NOMO-1 (cell line): ENCODE measurements around the gene CDK12.
A peak's percentile ranks its signal among the peaks of the same experiment; 100 is the strongest.

Experiments
- DNase-seq, 2 experiments: peaks; one replicate each; lab custom pipeline; 2025; ENCODE audit not compliant: unreplicated experiment in 2 of 2; lab: John Stamatoyannopoulos, UW

Gene CDK12

GRCh38 chr17:39547713-39548478 is 86.6 kb downstream of the CDK12 start:
- DNase-seq: peak; percentile 14 to 25

- no peak for DNase-seq
These were observed 87.4 kb downstream of the CDK12 start for GRCh38 chr17:39548494-39549225.

DNA sequence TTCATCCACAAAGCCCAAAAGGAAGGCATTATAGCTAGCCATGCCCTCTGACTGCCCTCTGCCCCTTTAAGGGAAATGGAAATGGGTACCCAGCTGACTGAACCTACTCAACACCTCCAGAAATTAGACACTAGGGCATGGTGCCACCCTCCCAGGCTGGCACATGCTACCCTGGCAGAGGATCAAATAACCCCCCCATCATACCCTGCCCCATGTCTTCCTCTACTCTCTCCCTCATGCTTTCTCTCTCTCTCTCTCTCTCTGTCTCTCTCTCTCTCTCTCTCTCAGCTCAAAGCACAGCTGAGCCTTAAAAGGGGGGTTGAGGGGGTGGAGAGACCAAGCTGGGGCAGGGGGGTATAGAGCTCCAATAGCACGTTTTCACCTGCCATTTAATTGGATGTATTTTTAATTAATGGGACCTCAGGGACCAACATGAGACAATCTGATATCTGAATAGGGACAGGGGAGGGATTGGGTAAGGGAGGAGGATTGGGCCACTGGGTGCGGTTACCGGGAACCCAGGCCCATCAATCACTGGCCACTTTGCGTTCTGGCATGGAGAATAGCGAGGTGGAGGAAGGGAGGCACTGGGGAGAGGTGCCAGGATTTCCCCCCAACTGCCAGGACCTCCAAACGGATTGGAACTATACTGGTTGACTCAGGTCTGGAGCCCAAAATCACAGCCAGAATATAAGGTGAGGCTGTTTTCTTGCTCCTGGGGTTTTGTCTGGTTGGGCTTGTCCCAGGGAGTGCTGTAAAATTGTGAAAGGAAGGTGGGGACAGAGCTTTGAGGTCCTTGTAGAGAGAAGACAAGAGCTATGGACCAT is 88.7 kb downstream of the CDK12 start:
- DNase-seq: no peak

DNA sequence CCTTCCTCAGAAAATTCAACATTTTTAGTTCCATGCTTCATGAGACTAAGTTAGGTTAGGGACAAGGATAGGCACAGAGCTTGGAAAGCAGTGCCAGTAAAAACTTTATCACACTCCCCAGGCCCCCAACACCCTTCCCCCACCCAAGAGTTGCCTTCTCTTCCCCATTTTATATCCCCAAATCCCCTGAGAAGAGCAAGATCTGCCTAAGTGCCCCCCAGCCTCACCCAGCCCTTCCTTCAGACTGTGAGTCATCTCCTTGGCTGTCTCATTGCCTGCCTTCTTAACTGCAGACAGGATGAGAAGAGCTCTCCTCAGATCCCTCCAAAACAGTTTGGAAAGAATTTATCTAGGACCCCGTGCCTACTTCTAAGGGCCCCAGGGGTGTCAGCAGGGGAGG is 90.6 kb downstream of the CDK12 start:
- no peak for DNase-seq

DNA sequence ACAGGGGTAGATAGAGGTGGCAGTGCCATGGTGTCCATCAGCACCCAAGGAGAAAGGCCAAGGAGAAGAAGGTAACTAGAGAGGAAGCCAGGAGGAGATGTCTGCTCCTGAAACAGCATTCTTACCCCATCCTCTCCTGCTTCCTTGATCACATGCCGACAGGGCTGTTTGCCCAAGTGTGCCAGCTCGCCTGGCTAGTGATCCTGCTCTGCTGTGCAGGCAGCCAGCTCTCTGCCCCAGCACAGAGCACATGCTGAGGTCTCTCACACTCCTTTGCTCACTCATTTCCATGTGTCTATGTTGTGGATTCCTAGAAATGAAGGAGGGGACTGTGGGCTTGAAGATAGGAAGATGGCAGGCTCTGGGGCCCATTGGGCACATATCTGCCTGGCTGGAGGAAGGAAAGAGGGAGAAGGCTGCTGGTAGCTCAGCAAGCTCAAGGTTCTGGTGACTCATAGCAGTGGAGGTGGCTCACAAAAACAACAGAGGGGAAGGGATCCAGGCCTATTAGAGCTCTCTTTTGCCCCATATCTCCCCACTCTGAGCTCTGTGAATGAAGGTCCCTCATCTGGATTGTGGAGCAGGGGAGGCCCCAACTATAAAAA is 92.2 kb downstream of the CDK12 start:
- no peak for DNase-seq

DNA sequence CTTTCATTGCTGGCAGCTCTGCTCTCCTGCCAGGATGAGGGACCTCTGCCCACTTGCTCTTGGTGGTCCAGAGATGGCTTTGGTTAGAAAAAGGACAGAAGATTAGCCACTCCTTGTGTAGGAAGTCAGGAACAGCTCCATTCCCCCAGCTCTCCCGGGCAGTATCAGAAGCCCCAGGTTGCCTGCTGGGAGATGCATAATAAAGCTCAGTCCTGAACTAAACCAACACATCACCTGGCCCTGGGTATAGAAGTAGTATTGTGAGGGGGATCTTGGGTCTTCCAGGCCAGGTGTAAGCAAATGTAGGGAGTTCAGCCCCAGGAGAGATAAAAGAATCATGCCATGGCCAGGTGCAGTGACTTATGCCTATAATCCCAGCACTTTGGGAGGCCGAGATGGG is 94.1 kb downstream of the CDK12 start:
- DNase-seq: no peak

GRCh38 chr17:39556423-39556822 is 95.1 kb downstream of the CDK12 start:
- DNase-seq: no peak

- no peak for DNase-seq
These were observed 101.1 kb downstream of the CDK12 start for GRCh38 chr17:39562395-39562794.

- DNase-seq: no peak
These were observed 101.7 kb downstream of the CDK12 start for GRCh38 chr17:39562976-39563375.

GRCh38 chr17:39563476-39563875 is 102.2 kb downstream of the CDK12 start:
- no peak for DNase-seq

DNA sequence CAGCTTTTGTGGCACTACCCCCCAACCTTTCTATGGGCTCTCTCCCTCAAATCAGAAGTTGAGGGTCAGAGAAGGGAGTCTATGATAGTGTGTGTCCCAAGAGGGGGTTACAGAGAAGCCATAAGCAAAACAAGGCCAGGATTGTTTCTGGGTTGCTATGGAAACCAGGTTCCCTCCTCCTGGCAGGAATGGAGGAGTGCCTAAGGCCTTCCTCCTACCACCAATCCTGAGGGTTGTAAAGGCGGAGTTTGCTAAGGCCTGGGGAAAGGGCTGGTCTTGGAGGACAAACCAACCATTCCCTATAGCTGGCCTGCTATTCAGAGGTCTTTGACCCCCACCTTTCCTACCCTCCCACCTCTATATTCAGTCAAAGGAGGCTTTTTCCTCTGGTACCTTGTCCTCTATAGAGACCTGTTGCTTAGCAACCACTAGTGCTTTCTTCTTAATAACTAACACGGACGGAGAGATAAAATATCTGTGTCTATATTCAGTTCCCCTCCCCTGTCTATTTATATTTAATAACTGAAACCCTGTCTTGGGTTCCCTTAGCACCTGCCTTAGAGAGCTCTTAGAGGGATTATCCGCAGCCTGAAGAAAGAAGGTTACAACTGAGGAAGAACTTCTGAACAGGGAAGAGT is 103.0 kb downstream of the CDK12 start:
- no peak for DNase-seq

DNA sequence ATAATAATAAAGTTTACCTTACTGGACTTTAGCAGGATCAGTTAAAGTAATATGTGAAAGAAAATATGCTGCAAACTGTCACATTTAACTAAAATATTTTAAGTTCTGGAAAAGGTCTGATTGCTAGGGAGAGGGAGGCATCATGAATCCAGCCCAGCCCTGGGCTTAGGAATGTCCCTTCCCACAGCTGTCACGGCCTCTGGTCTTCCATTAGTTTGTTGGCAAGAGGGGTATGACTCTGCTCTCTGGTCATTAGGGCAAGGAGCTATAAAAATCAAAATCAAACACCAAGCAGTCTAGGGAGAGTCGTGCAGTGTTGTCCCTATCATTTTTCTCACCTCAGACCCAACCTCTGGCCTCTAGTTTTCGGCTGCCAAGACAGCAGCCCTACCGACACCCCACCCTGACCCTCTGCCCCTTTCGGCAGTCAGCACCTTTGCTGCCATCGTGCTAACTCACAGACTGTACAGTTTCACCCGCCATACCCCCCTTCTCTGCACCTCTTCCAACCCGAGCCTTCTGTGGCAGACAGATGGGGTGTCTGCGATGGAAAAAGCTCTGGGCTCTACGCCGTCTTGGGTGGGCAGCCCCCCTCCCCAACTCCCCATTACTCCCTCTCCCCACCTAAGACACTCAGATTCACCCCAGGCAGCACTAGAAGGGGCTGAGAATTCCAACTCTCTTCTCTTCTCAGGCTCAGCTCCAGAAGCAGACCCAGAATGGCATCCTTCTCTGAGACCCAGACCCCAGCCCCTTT is 105.0 kb downstream of the CDK12 start:
- no peak for DNase-seq

GRCh38 chr17:39568702-39569101 is 107.4 kb downstream of the CDK12 start:
- no peak for DNase-seq

DNA sequence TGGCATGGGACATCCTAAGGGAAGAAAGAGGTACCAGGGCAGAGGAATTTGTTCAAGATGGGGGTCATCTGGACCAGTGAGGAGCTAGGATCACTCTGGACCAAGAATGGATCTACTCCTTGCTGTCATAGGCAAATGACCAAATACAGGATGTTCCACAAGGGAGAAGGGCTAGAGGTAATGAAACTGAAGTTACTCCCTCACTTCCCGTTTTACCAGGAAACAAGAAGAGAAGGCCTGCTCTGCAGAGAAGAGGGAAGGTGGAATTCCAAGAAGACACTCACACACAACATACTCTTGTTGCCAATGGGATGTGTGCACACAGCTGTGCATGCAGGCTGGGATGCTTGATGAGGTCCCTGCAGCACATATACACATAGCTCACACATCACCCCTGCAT is 107.8 kb downstream of the CDK12 start:
- peak; percentile 21 to 44 for DNase-seq

DNA sequence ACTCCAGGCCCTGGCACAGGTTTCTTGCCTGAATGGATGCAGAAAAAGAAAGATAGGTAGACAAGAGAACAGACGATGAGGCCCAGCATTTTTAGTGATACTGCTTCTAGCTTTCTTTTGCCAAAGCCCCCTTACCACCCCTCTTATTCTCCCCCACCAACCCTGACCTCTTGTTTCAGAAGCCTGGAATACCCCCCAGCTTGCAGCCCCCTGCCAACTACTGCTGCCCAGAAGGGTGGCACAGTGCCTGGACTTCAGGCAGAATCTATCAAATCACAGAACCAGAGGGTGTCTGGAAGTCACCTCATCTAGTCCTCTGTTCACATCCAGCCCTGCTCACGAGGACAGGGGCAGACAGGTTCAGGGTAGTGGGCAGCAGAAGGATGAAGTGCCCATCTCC is 110.8 kb downstream of the CDK12 start:
- DNase-seq: no peak

DNA sequence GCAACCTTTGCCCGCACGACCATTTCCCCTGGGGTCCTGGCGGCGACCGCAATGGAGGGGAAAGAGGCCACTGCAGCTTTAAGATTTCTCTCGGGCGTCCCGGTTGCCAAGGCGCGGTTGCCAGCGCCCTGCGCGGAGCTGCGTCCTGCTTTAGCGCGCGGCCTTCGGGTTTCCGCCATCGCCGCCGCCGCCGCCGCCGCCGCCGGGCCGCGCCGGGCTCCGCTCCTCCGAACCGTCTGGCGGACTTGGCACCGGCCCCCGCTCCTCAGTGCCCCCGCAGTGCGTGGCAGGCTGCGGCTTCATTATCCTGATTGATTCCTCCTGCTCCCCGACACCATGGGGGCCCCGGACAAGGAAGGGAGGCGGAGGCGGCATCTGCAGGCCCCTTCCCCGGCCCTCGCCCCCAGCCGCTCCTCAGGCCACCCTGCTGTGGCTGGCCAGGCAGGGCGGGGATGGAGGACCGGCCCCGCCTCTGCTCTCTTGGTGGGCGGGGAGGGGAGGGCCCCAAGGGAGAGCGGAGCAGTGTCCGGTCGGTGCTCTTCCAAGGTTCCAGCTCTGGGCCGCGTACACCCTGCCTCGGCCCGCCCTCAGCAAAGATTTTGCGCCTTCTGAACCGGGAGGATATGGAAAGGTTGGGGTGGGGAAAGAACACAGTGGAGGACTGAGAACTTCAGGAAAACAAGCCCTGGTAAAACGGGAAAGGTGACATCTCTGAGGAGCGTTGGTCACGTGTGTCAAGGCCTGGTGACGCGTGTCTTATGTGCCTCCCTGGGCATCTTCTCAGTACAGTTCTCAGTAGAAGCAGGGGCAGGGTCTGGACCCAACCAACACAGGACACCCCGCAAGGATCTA is 112.4 kb downstream of the CDK12 start:
- DNase-seq: peak; percentile 41 to 55

DNA sequence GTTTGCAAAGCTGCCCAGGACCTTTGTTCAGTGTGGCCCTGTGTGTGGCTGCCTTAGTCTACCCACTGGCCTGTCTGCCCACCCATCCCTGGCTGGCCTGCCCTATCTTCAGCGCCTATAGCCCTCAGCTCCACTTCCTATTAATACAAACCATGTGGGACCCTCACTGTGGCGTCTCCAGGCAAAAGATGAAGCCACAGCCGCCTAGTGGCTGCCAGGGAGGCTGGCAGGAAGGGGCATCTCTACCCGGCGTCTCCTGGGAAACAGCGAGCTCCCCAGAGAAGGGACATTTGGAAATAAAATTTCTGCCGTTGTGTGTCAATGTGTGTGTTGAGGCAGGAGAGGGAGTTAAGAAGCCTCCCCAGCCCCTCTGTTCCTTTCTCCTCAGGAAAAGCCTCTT is 114.9 kb downstream of the CDK12 start:
- DNase-seq: no peak

DNA sequence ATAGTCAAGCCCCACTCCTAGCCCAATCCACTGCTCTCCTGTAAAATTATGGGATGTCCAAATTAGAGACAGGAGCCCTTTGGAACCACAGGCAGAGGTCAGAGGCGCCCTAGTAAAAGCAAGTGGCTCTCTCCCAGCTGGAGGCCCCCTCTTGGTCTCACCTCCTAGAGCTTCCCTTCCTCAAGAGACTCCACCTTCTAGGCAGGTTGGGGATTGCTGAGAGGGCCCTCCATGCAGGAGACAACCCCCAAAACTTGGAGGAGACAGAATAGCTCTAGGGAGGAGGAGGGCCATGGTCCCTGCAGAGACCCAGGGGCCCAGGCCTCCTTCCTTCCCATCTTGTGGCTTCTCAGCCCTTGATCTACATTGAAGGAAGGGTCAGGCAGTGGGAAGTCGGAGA is 117.0 kb downstream of the CDK12 start:
- no peak for DNase-seq
